Subcutaneous adipose tissue (tissue), 4 donors: Measurements from ENCODE around the gene NRIP2. TPM values are rescaled to one million over a fixed set of nuclear protein-coding genes. Genes with fewer than 3 reads are reported as not detected.

Experiments
- total RNA-seq, 4 donors: library from RNA; depleted of rRNA; stranded (reverse); fragments of >200 nt; gene quantifications; one replicate each; pipeline ENCODE4 v1.1.0, GENCODE V29; 2016
- TF ChIP-seq, protein P1 (sequence below): fragments of 450-650 bp; IDR thresholded peaks from one replicate; pipeline ENCODE4 v1.5.1; 2016; ENCODE audit warnings: low read depth, mild to moderate bottlenecking, control low read depth, antibody characterized with exemption, moderate library complexity

NRIP2 gene
- total RNA-seq, 4 donors from 2014 or later = 0.16 to 1.5 (median 1.0) TPM

DNA sequence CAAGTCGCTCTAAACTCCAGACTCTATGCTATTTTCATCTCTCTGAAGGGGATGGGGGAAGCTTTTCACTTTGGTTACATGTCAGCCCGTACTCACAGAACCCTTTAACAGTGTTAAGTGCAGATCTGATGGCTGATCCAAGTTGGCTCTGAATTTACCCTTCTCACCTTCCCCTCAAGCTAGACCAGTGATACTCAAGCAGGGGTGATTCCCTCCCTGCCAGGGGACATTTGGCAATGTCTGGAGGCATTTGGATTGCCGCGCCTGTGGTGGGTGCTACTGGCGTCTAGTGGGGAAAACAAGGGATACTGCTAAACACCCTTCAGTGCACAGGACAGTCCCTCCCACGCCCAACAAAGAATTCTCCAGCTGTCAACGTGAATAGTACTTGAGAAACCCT lies 28.0 kb upstream of the NRIP2 start:
- TF ChIP-seq, protein P1, sequence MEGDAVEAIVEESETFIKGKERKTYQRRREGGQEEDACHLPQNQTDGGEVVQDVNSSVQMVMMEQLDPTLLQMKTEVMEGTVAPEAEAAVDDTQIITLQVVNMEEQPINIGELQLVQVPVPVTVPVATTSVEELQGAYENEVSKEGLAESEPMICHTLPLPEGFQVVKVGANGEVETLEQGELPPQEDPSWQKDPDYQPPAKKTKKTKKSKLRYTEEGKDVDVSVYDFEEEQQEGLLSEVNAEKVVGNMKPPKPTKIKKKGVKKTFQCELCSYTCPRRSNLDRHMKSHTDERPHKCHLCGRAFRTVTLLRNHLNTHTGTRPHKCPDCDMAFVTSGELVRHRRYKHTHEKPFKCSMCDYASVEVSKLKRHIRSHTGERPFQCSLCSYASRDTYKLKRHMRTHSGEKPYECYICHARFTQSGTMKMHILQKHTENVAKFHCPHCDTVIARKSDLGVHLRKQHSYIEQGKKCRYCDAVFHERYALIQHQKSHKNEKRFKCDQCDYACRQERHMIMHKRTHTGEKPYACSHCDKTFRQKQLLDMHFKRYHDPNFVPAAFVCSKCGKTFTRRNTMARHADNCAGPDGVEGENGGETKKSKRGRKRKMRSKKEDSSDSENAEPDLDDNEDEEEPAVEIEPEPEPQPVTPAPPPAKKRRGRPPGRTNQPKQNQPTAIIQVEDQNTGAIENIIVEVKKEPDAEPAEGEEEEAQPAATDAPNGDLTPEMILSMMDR = no peak

GRCh38 chr12:2860170-2860569 lies 25.3 kb upstream of the NRIP2 start:
- TF ChIP-seq, protein P1 = no peak

DNA sequence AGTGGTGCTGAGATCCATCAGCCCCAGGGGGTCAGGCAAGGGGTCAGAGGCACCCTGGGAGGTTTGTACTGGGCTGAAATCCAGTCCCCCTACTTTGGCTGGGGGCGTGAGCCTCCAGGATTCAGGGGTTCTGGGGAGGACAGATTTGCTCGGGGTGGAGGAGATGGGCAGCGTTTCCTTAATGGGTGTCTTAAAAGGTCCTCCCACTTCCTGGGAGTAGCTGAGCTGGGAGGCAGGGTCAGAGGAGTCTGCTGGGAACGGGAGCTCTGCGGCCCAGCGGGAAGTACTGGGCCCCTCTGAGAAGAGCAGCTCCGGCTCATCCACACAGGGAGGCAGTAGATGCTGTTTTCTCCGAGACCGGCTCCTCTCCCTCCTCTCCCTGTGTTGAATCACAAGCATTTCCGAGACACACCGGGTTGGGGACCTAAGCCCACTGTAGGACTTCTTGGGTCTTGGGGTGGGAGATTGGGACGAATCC lies 24.1 kb upstream of the NRIP2 start:
- TF ChIP-seq, protein P1 = no peak

GRCh38 chr12:2858334-2858733 lies 23.5 kb upstream of the NRIP2 start:
- TF ChIP-seq, protein P1 = no peak

DNA sequence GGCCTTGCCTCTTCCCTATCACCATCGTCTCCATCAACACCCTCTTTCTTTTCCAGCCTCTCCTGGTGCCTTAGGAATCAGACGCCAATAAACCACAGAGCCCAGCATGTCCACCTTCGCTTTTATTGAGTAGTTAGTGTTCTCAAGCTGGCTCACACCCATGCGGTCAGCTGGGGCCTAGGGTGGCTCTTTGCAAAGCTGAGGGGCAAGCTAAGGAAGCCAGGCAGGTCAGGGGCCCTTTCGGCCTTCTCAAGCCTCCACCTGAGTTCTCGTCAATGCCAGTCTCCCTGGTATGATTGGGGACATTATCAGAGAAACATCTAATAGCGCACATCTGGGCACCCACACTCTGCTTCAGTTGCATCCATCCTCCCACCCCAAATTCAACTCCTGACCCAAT lies 22.7 kb upstream of the NRIP2 start:
- TF ChIP-seq, protein P1 = no peak

DNA sequence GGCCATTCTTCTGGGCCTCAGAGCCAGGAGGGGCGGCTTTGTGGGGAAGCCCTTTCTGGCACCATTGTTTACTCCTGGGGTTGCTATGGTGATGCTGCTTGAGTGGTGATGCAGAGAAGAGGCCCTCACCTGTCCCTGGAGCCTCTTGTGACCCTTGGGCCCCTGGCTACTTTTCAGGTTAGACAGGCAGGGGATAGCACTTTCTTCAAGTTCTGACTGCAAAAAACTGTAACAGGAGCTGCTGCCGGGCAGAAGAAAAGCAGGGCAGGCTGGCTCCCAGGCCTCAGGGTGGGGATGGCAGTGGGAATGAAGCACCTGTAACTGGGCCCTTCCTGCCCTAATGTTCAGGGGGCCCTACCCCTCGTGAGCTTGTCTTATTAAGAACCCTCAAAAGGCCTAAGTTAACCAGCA lies 22.2 kb upstream of the NRIP2 start, which contains the start of gene TEX52:
TSS of gene TEX52 (minus strand) at position 19 of the 411 bp plus-strand sequence. CDS start at position 6, 13 bp downstream.
- TF ChIP-seq, protein P1 = no peak

DNA sequence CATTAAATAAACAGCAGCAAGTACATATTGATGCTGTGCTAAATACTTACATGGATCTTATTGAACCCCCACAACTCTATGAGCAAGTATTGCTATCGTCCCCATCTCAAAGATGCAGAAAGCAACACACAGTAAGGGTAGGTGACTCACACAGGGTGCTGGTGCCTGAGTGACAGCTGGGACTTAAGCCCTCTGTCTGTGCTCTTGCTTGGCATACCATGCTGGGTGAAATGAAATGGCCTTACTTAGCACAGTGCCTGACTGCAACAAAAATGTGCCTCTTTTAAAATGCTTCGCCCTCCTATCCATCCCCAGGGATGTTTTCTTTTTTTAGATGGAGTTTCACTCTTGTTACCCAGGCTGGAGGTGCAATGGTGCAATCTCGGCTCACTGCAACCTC lies 21.2 kb upstream of the NRIP2 start:
- TF ChIP-seq, protein P1 = no peak
